Kidney epithelial cell (primary cell): ENCODE data around the gene ZNF274. TPM values are rescaled to one million over a fixed set of nuclear protein-coding genes. Genes with fewer than 3 reads are reported as not detected.
A peak's percentile ranks its signal among the peaks of the same experiment; 100 is the strongest.
"Not testable (repeated sequence)": the region's sequence is repeated elsewhere in the genome, so short reads cannot be mapped to it uniquely, and the experiment has no call there.

Source experiments
- DNase-seq: peaks from one replicate; pipeline ENCODE4 v3.0.0-alpha.2; 2010; ENCODE audit warnings: low read depth
- H3K27me3 ChIP-seq: 2 replicates; pipeline ENCODE4 v1.6.0; 2011; ENCODE audit warnings: low read length; ENCODE audit not compliant: control insufficient read depth, insufficient read depth
- H3K36me3 ChIP-seq: 2 replicates; pipeline ENCODE4 v1.5.1; 2011; ENCODE audit warnings: low read length; ENCODE audit not compliant: control insufficient read depth, insufficient read depth
- H3K4me3 ChIP-seq: 2 replicates; pipeline ENCODE4 v1.5.1; 2011; ENCODE audit warnings: low read depth, mild to moderate bottlenecking, control low read depth, low read length
- CTCF ChIP-seq: IDR thresholded peaks from 2 replicates; pipeline ENCODE4 v1.5.1; 2011; ENCODE audit warnings: mild to moderate bottlenecking, moderate library complexity, low read length, control low read depth, inconsistent platforms; ENCODE audit not compliant: insufficient read depth, poor library complexity, severe bottlenecking
- total RNA-seq: library from RNA; depleted of rRNA; stranded (reverse); fragments of >200 nt; gene quantifications from 2 replicates; pipeline ENCODE4 v1.2.3, GENCODE V29; 2015

Gene ZNF274
- total RNA-seq = 16.8 and 25.3 TPM in 2 replicates

- TF ChIP-seq CTCF = no peak
- DNase-seq = peak; percentile 52
- peaks cover 4% of the 10 kb centered on the region for H3K36me3 ChIP-seq
These were observed at the start of gene ZNF274 for GRCh38 chr19:58182989-58183816. Gene ZNF274, plus strand, starts transcription at chr19:58183061. Its CDS starts 905 bp downstream, at chr19:58183966.

GRCh38 chr19:58134244-58134643 lies 48.6 kb upstream of the ZNF274 start:
- H3K36me3 ChIP-seq = no peaks in the 10 kb centered on the region
- no peak overlapping the region for H3K4me3 ChIP-seq
- no peaks in the 10 kb centered on the region for H3K27me3 ChIP-seq
- no peak for TF ChIP-seq CTCF
- DNase-seq = no peak

More at GRCh38 chr19:58182989-58183816, at the start of gene ZNF274:
- Histone ChIP-seq H3K27me3 (no peaks in the 10 kb centered on the region), H3K4me3 (peak within 1 kb of the TSS; percentile 77)

GRCh38 chr19:58145849-58146248 lies 37.0 kb upstream of the ZNF274 start:
- no peaks in the 10 kb centered on the region for H3K36me3 ChIP-seq
- no peak for TF ChIP-seq CTCF
- H3K27me3 ChIP-seq = no peaks in the 10 kb centered on the region
- no peak overlapping the region for H3K4me3 ChIP-seq
- DNase-seq = no peak

GRCh38 chr19:58147475-58147874 lies 35.4 kb upstream of the ZNF274 start:
- not testable (repeated sequence) for DNase-seq, H3K27me3 ChIP-seq, H3K4me3 ChIP-seq, H3K36me3 ChIP-seq

- Histone ChIP-seq H3K27me3 (no peaks in the 10 kb centered on the region), H3K36me3 (no peaks in the 10 kb centered on the region), H3K4me3 (peak within 1 kb of the TSS; percentile 85)
- DNase-seq = peak; percentile 32
- TF ChIP-seq CTCF = no peak
These were observed 32.4 kb upstream of the ZNF274 start, which contains the start of gene ZNF329 for GRCh38 chr19:58150328-58150921. Gene ZNF329, minus strand, starts transcription at chr19:58150789. Its CDS starts 21,286 bp downstream, at chr19:58129503.

GRCh38 chr19:58153386-58153785 lies 29.5 kb upstream of the ZNF274 start:
- no peak for DNase-seq
- H3K36me3 ChIP-seq = no peaks in the 10 kb centered on the region
- no peak for TF ChIP-seq CTCF
- no peak overlapping the region for H3K4me3 ChIP-seq
- no peaks in the 10 kb centered on the region for H3K27me3 ChIP-seq
